Measurements from ENCODE around the gene ATP2C2.

ATP2C2 gene

DNA sequence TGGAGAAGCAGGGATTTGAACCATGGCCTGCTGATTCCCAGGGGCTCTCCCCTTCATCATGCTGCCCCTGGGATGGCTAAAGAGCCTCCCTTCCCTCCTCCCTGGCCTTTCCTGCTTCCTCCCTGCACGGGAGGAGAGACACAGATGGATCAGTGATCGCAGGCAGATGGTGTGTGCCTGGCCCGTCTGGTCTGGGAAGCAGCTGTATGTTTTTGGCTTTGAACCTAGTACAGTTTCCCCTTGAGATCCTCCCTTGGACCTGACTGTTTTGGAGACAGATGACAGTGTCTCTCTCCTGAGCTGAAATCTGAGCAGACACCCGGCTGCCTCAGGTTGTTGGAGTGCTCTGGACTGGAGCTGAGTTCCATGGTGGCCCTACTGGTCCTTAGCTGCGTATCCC is 29.0 kb upstream of the ATP2C2 start:
- DNase-seq: no peak
- Histone ChIP-seq H2AFZ (ENCODE audit: low read depth, low read length) (no peak overlapping the region), H4K20me1 (ENCODE audit: insufficient read depth, low read length) (no peaks in the 10 kb centered on the region), H3K27ac (ENCODE audit: low read length) (no peak overlapping the region), H3K4me3 (ENCODE audit: low read depth in 1 of 2, low read length in 2 of 2) (no peak overlapping the region), H3K4me2 (ENCODE audit: insufficient read depth, low read length) (no peak overlapping the region), H3K4me1 (ENCODE audit: insufficient read depth, low read length) (no peaks in the 10 kb centered on the region), H3K9me3 (ENCODE audit: insufficient read depth, low read length, severe bottlenecking) (no peaks in the 10 kb centered on the region), H3K9ac (ENCODE audit: low read depth, low read length) (no peak overlapping the region), H3K27me3 (ENCODE audit: insufficient read depth, low read length, poor library complexity) (no peaks in the 10 kb centered on the region), H3K79me2 (ENCODE audit: insufficient read depth, low read length) (no peaks in the 10 kb centered on the region), H3K36me3 (ENCODE audit: insufficient read depth, low read length) (no peaks in the 10 kb centered on the region)
- no peak for TF ChIP-seq EZH2 (IDR thresholded peaks at IDR 0.05; ENCODE audit: borderline replicate concordance, low read depth, low read length, severe bottlenecking)
- TF ChIP-seq, protein P1, sequence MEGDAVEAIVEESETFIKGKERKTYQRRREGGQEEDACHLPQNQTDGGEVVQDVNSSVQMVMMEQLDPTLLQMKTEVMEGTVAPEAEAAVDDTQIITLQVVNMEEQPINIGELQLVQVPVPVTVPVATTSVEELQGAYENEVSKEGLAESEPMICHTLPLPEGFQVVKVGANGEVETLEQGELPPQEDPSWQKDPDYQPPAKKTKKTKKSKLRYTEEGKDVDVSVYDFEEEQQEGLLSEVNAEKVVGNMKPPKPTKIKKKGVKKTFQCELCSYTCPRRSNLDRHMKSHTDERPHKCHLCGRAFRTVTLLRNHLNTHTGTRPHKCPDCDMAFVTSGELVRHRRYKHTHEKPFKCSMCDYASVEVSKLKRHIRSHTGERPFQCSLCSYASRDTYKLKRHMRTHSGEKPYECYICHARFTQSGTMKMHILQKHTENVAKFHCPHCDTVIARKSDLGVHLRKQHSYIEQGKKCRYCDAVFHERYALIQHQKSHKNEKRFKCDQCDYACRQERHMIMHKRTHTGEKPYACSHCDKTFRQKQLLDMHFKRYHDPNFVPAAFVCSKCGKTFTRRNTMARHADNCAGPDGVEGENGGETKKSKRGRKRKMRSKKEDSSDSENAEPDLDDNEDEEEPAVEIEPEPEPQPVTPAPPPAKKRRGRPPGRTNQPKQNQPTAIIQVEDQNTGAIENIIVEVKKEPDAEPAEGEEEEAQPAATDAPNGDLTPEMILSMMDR (IDR thresholded peaks at IDR 0.05; ENCODE audit: borderline replicate concordance, extremely low read depth, low read length, poor library complexity, severe bottlenecking): no peak
- no peak for ATAC-seq (ENCODE audit: insufficient read depth, low read depth)

- TF ChIP-seq, protein P1 (IDR thresholded peaks at IDR 0.05; ENCODE audit: borderline replicate concordance, extremely low read depth, low read length, poor library complexity, severe bottlenecking): no peak
- no peak for TF ChIP-seq EZH2 (IDR thresholded peaks at IDR 0.05; ENCODE audit: borderline replicate concordance, low read depth, low read length, severe bottlenecking)
- Histone ChIP-seq H3K4me1 (ENCODE audit: insufficient read depth, low read length) (no peaks in the 10 kb centered on the region), H3K4me2 (ENCODE audit: insufficient read depth, low read length) (no peak overlapping the region), H3K27ac (ENCODE audit: low read length) (no peak overlapping the region), H3K9ac (ENCODE audit: low read depth, low read length) (no peak overlapping the region), H3K79me2 (ENCODE audit: insufficient read depth, low read length) (no peaks in the 10 kb centered on the region), H3K4me3 (ENCODE audit: low read depth in 1 of 2, low read length in 2 of 2) (no peak overlapping the region), H3K9me3 (ENCODE audit: insufficient read depth, low read length, severe bottlenecking) (no peaks in the 10 kb centered on the region), H2AFZ (ENCODE audit: low read depth, low read length) (no peak overlapping the region), H3K27me3 (ENCODE audit: insufficient read depth, low read length, poor library complexity) (no peaks in the 10 kb centered on the region), H4K20me1 (ENCODE audit: insufficient read depth, low read length) (no peaks in the 10 kb centered on the region; the same call in 1 of the 2 replicates), H3K36me3 (ENCODE audit: insufficient read depth, low read length) (no peaks in the 10 kb centered on the region)
- DNase-seq: no peak
- no peak for ATAC-seq (ENCODE audit: insufficient read depth, low read depth)
These were observed 28.6 kb upstream of the ATP2C2 start for GRCh38 chr16:84339766-84340165.

- H3K9me3 ChIP-seq (ENCODE audit: insufficient read depth, low read length, severe bottlenecking): no peaks in the 10 kb centered on the region
- H3K27ac ChIP-seq (ENCODE audit: low read length): no peak overlapping the region
- no peak overlapping the region for H2AFZ ChIP-seq (ENCODE audit: low read depth, low read length)
- no peak overlapping the region for H3K9ac ChIP-seq (ENCODE audit: low read depth, low read length)
- H3K4me3 ChIP-seq (ENCODE audit: low read depth in 1 of 2, low read length in 2 of 2): no peak overlapping the region
- no peaks in the 10 kb centered on the region for H3K4me1 ChIP-seq (ENCODE audit: insufficient read depth, low read length)
- no peak for DNase-seq
- no peaks in the 10 kb centered on the region for H3K79me2 ChIP-seq (ENCODE audit: insufficient read depth, low read length)
- peaks cover 6% of the 10 kb centered on the region for H3K27me3 ChIP-seq (ENCODE audit: insufficient read depth, low read length, poor library complexity)
- H4K20me1 ChIP-seq (ENCODE audit: insufficient read depth, low read length): peaks cover 3% of the 10 kb centered on the region; the same call in 1 of the 2 replicates
- TF ChIP-seq, protein P1 (IDR thresholded peaks at IDR 0.05; ENCODE audit: borderline replicate concordance, extremely low read depth, low read length, poor library complexity, severe bottlenecking): no peak
- no peak for TF ChIP-seq EZH2 (IDR thresholded peaks at IDR 0.05; ENCODE audit: borderline replicate concordance, low read depth, low read length, severe bottlenecking)
- H3K36me3 ChIP-seq (ENCODE audit: insufficient read depth, low read length): no peaks in the 10 kb centered on the region
- no peak for ATAC-seq (ENCODE audit: insufficient read depth, low read depth)
- no peak overlapping the region for H3K4me2 ChIP-seq (ENCODE audit: insufficient read depth, low read length)
These were observed 27.9 kb upstream of the ATP2C2 start for GRCh38 chr16:84340325-84341040.
